ENCODE measurements around the gene AP2A2.

AP2A2 gene

DNA sequence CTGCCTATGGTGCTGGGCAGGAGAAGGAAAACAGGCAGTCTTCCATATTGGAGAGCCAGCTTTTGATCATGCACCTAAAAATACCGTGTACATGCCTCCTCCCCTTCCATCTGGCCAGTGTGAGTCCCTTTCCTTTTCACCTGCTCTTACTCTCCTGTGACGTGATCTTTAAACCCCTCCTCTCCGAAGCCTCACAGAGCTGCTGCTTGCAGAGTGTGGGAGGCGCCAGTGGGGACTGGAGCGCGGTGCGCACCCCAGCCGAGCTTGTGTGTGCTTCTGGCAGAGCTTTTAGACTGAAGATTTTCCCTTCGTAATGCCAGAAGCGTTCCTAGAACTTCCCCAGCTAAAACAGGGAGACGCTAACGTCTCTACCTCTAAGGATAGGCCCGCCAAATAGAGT lies 81.1 kb downstream of the AP2A2 start:
- no peak for TF ChIP-seq RAD21 (IDR thresholded peaks at IDR 0.05; ENCODE audit: low read depth)
- TF ChIP-seq TEAD4 (IDR thresholded peaks at IDR 0.05): no peak

DNA sequence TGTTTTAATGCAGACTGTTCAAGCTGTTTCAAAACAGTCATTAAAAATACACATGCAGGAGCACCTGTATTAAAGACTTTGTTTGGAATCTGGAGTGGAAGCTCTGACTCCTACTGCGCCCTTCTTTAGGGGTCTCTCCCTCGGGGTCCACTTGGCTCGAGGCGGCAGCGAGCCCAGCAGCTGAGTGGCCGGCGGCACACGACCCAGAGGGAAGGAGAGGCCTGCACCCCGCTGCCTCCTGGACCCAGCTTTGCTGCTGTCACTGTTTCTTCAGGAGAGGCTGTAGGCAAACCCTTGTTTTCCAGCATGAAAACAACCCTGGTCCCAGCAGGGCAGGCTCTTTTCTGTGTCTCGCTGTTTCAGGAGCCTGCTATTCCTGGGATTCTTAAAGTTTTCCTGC lies 81.6 kb downstream of the AP2A2 start:
- TF ChIP-seq FOXM1 (IDR thresholded peaks at IDR 0.05; ENCODE audit: borderline replicate concordance, low read depth): no peak
- TF ChIP-seq, protein P1, sequence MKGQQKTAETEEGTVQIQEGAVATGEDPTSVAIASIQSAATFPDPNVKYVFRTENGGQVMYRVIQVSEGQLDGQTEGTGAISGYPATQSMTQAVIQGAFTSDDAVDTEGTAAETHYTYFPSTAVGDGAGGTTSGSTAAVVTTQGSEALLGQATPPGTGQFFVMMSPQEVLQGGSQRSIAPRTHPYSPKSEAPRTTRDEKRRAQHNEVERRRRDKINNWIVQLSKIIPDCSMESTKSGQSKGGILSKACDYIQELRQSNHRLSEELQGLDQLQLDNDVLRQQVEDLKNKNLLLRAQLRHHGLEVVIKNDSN (IDR thresholded peaks at IDR 0.05): no peak
- no peak for TF ChIP-seq CEBPB (IDR thresholded peaks at IDR 0.05)
- TF ChIP-seq RAD21 (IDR thresholded peaks at IDR 0.05; ENCODE audit: low read depth): no peak
- TF ChIP-seq TCF12 (IDR thresholded peaks at IDR 0.05; ENCODE audit: low read depth): no peak
- no peak for TF ChIP-seq YY1 (IDR thresholded peaks at IDR 0.05; ENCODE audit: low read depth)
- TF ChIP-seq, protein P2, sequence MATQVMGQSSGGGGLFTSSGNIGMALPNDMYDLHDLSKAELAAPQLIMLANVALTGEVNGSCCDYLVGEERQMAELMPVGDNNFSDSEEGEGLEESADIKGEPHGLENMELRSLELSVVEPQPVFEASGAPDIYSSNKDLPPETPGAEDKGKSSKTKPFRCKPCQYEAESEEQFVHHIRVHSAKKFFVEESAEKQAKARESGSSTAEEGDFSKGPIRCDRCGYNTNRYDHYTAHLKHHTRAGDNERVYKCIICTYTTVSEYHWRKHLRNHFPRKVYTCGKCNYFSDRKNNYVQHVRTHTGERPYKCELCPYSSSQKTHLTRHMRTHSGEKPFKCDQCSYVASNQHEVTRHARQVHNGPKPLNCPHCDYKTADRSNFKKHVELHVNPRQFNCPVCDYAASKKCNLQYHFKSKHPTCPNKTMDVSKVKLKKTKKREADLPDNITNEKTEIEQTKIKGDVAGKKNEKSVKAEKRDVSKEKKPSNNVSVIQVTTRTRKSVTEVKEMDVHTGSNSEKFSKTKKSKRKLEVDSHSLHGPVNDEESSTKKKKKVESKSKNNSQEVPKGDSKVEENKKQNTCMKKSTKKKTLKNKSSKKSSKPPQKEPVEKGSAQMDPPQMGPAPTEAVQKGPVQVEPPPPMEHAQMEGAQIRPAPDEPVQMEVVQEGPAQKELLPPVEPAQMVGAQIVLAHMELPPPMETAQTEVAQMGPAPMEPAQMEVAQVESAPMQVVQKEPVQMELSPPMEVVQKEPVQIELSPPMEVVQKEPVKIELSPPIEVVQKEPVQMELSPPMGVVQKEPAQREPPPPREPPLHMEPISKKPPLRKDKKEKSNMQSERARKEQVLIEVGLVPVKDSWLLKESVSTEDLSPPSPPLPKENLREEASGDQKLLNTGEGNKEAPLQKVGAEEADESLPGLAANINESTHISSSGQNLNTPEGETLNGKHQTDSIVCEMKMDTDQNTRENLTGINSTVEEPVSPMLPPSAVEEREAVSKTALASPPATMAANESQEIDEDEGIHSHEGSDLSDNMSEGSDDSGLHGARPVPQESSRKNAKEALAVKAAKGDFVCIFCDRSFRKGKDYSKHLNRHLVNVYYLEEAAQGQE (IDR thresholded peaks at IDR 0.05; ENCODE audit: low read depth): no peak
- no peak for TF ChIP-seq CREB1 (IDR thresholded peaks at IDR 0.05; ENCODE audit: low read depth)

DNA sequence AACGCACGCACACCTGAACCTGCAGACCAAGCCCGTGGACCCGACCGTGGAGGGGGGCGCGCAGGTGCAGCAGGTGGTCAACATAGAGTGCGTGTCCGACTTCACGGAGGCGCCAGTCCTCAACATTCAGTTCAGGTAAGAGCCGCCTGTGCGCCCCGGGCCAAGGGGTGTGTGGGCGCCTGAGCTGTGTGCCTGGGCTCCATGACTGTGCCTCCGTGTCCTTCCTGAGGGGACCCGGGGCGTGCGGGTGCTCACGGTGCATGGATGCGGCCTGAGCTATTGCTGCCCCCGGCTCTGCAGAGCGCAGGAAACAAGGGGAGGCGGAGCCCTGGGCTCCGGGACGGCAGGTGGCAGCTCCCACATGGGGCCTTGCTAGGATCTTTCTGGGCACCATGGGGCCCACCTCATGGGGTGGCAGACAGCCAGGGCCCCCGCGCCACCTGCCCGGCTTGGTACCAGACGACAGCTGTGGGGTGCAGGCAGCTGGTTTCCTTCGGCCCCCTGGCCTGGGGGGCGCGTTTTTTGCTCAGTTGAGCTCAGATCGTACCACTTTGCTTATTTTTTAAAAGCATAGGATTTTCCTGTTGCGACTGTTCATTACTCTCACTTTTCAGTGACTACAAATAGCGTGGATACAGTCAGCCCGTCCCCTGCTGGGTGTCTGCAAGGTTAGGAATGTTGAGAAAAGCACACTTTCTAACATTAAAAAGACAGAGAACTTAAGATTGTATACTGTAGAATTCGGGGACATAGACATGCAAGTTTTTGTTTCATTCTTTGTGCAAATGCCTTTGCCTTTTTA lies 82.5 kb downstream of the AP2A2 start:
- TF ChIP-seq, protein P1 (IDR thresholded peaks at IDR 0.05): no peak
- TF ChIP-seq TEAD4 (IDR thresholded peaks at IDR 0.05): no peak
- no peak for TF ChIP-seq EP300 (IDR thresholded peaks at IDR 0.05; ENCODE audit: borderline replicate concordance)
- TF ChIP-seq ZBTB7A (IDR thresholded peaks at IDR 0.05; ENCODE audit: low read depth): no peak
- TF ChIP-seq, protein P2 (IDR thresholded peaks at IDR 0.05; ENCODE audit: low read depth): no peak
- TF ChIP-seq YY1 (IDR thresholded peaks at IDR 0.05; ENCODE audit: low read depth): no peak
- no peak for TF ChIP-seq NFIC (IDR thresholded peaks at IDR 0.05)
- TF ChIP-seq RAD21 (IDR thresholded peaks at IDR 0.05; ENCODE audit: low read depth): no peak
- TF ChIP-seq, protein P3, sequence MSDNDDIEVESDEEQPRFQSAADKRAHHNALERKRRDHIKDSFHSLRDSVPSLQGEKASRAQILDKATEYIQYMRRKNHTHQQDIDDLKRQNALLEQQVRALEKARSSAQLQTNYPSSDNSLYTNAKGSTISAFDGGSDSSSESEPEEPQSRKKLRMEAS (IDR thresholded peaks at IDR 0.05): no peak
- no peak for TF ChIP-seq TCF12 (IDR thresholded peaks at IDR 0.05; ENCODE audit: low read depth)
- TF ChIP-seq FOXM1 (IDR thresholded peaks at IDR 0.05; ENCODE audit: borderline replicate concordance, low read depth): no peak
- TF ChIP-seq EGR1 (IDR thresholded peaks at IDR 0.05): no peak
- no peak for TF ChIP-seq TAF1 (IDR thresholded peaks at IDR 0.05; ENCODE audit: low read depth)
- TF ChIP-seq CREB1 (IDR thresholded peaks at IDR 0.05; ENCODE audit: low read depth): no peak
- TF ChIP-seq CEBPB (IDR thresholded peaks at IDR 0.05): no peak

DNA sequence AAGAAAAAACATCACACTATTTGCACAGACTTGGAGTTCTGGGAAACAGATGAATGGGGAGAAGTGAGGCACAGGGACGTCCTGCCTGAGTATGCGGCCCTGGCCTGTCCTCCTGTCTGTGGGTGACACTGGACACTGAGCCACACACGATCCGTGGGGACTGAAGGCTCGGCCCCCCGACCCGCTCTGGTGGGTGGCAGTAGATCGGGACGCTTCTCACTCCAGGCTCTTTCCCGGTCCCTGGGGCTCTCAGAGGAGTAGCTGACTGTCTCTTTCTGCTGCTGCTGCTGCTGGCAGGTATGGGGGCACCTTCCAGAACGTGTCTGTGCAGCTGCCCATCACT lies 83.1 kb downstream of the AP2A2 start:
- TF ChIP-seq CEBPB (IDR thresholded peaks at IDR 0.05): no peak
- TF ChIP-seq NFIC (IDR thresholded peaks at IDR 0.05): no peak
- no peak for TF ChIP-seq TEAD4 (IDR thresholded peaks at IDR 0.05)
- TF ChIP-seq, protein P1 (IDR thresholded peaks at IDR 0.05): no peak
- TF ChIP-seq TAF1 (IDR thresholded peaks at IDR 0.05; ENCODE audit: low read depth): no peak
- TF ChIP-seq RAD21 (IDR thresholded peaks at IDR 0.05; ENCODE audit: low read depth): no peak
- TF ChIP-seq YY1 (IDR thresholded peaks at IDR 0.05; ENCODE audit: low read depth): no peak
- TF ChIP-seq, protein P2 (IDR thresholded peaks at IDR 0.05; ENCODE audit: low read depth): no peak
- TF ChIP-seq EP300 (IDR thresholded peaks at IDR 0.05; ENCODE audit: borderline replicate concordance): no peak
- TF ChIP-seq ZBTB7A (IDR thresholded peaks at IDR 0.05; ENCODE audit: low read depth): no peak
- no peak for TF ChIP-seq TCF12 (IDR thresholded peaks at IDR 0.05; ENCODE audit: low read depth)
- TF ChIP-seq FOXM1 (IDR thresholded peaks at IDR 0.05; ENCODE audit: borderline replicate concordance, low read depth): no peak
- no peak for TF ChIP-seq CREB1 (IDR thresholded peaks at IDR 0.05; ENCODE audit: low read depth)
- no peak for TF ChIP-seq EGR1 (IDR thresholded peaks at IDR 0.05)
- TF ChIP-seq, protein P3 (IDR thresholded peaks at IDR 0.05): no peak
